PC-3 (cell line): Measurements from ENCODE around the gene KCNQ1. TPM values are rescaled to one million over a fixed set of nuclear protein-coding genes. Genes with fewer than 3 reads are reported as not detected.

Source experiments
- ATAC-seq: fragments of 200-7000 bp; cut with Tn5 transposase; 2 replicates; pipeline ENCODE4 v1.9.1; 2020; ENCODE audit warnings: mild to moderate bottlenecking, moderate library complexity
- BruUV-seq: library from RNA; stranded (reverse); fragments of 400-500 nt; replicated peaks from 2 replicates; lab custom pipeline; 2021; lab: Mats Ljungman, UMichigan
- CTCF ChIA-PET: fragments of 300-600 bp; sonication (Branson Sonifier 250); formaldehyde crosslinking; loops from one replicate; lab custom pipeline; 2022; ENCODE audit warnings: antibody characterized with exemption; lab: Charles Lee
- POLR2A ChIA-PET: fragments of 300-600 bp; sonication (Branson Sonifier 250); formaldehyde crosslinking; loops from one replicate; lab custom pipeline; 2022; ENCODE audit warnings: antibody characterized with exemption; ENCODE audit not compliant: unreplicated experiment; lab: Charles Lee
- DNase-seq: peaks from one replicate; pipeline ENCODE4 v3.0.0-alpha.2; 2015
- H2AFZ ChIP-seq: fragments of 300-600 bp; sonication (generic); 2 replicates; pipeline ENCODE4 v1.6.0; 2016; ENCODE audit warnings: antibody characterized with exemption, low read length
- H3F3A ChIP-seq: fragments of 300-600 bp; sonication (generic); one replicate; pipeline ENCODE4 v1.6.0; 2017; ENCODE audit warnings: antibody characterized with exemption, low read length, control low read depth, mild to moderate bottlenecking; ENCODE audit not compliant: unreplicated experiment
- H3K27ac ChIP-seq: fragments of 300-600 bp; sonication (generic); 2 replicates; pipeline ENCODE4 v1.5.1; 2016; ENCODE audit warnings: mild to moderate bottlenecking, low read length
- H3K27me3 ChIP-seq: fragments of 300-600 bp; sonication (generic); 2 replicates; pipeline ENCODE4 v1.6.1; 2016; ENCODE audit warnings: low read length, mixed read lengths
- H3K36me3 ChIP-seq: fragments of 300-600 bp; sonication (generic); 2 replicates; pipeline ENCODE4 v1.6.1; 2016; ENCODE audit warnings: low read depth, mixed run types, low read length, mixed read lengths
- H3K4me1 ChIP-seq: fragments of 300-600 bp; sonication (generic); 2 replicates; pipeline ENCODE4 v1.5.1; 2016; ENCODE audit warnings: low read length; ENCODE audit not compliant: insufficient read depth
- H3K4me2 ChIP-seq: fragments of 300-600 bp; sonication (generic); 2 replicates; pipeline ENCODE4 v1.6.0; 2016; ENCODE audit warnings: low read length
- H3K4me3 ChIP-seq: fragments of 300-600 bp; sonication (generic); 2 replicates; pipeline ENCODE4 v1.5.1; 2016; ENCODE audit warnings: mild to moderate bottlenecking, low read length, mixed read lengths
- H3K79me2 ChIP-seq: fragments of 300-600 bp; sonication (generic); 2 replicates; pipeline ENCODE4 v1.6.1; 2017; ENCODE audit warnings: low read length, mixed read lengths
- H3K9ac ChIP-seq: fragments of 300-600 bp; sonication (generic); 2 replicates; pipeline ENCODE4 v1.6.0; 2016; ENCODE audit warnings: mild to moderate bottlenecking, low read length
- H3K9me2 ChIP-seq: fragments of 300-600 bp; sonication (generic); replicated peaks from 2 replicates; pipeline ENCODE4 v1.6.1; 2016; ENCODE audit warnings: mixed run types, low read length, mixed read lengths
- H3K9me3 ChIP-seq: fragments of 300-600 bp; sonication (generic); 2 replicates; pipeline ENCODE4 v1.6.1; 2016; ENCODE audit warnings: low read length, mixed read lengths
- H4K20me1 ChIP-seq: fragments of 300-600 bp; sonication (generic); 2 replicates; pipeline ENCODE4 v1.6.1; 2016; ENCODE audit warnings: low read length, mixed read lengths
- CTCF ChIP-seq: fragments of 300-600 bp; sonication (generic); conservative IDR thresholded peaks from 2 replicates; pipeline ENCODE4 v1.5.1; 2017; ENCODE audit warnings: antibody characterized with exemption, low read depth, mild to moderate bottlenecking, low read length
- EZH2 ChIP-seq: fragments of 300-600 bp; sonication (generic); IDR thresholded peaks from one replicate; pipeline ENCODE4 v1.6.1; 2017; ENCODE audit warnings: antibody characterized with exemption, mild to moderate bottlenecking, low read length; ENCODE audit not compliant: unreplicated experiment
- EZH2phosphoT487 ChIP-seq: fragments of 300-600 bp; sonication (generic); IDR thresholded peaks from 2 replicates; pipeline ENCODE4 v1.6.1; 2018; ENCODE audit warnings: mild to moderate bottlenecking, antibody characterized with exemption, low read length, borderline replicate concordance
- intact Hi-C: fragments of 100-400 bp; cut with micrococcal nuclease; formaldehyde crosslinking; loops from 2 replicates; pipeline ENCODE4 v1.9.0; 2023
- total RNA-seq: library from RNA; depleted of rRNA; stranded (reverse); fragments of >200 nt; gene quantifications from 2 replicates; pipeline ENCODE4 v1.2.3, GENCODE V29; 2014

KCNQ1 gene
- total RNA-seq, 1 experiment from 2014 or later = 0.40 TPM

GRCh38 chr11:2434506-2435255, 10.1 kb upstream of the KCNQ1 start:
- TF ChIP-seq CTCF = no peak
- TF ChIP-seq EZH2phosphoT487 = no peak
- no peak for TF ChIP-seq EZH2
- no peaks in the 10 kb centered on the region for H4K20me1 ChIP-seq
- no peak overlapping the region for H3K9ac ChIP-seq
- no peaks in the 10 kb centered on the region for H3K9me3 ChIP-seq
- intact Hi-C loops = no loop called here
- H2AFZ ChIP-seq = no peak overlapping the region
- no peaks in the 10 kb centered on the region for H3K79me2 ChIP-seq
- H3K36me3 ChIP-seq = no peaks in the 10 kb centered on the region
- ChIA-PET CTCF (no interaction called here), POLR2A (no interaction called here)
- no peak overlapping the region for H3K4me2 ChIP-seq
- no peak for ATAC-seq
- no peaks in the 10 kb centered on the region for H3K27me3 ChIP-seq
- H3K4me3 ChIP-seq = no peak overlapping the region
- no peaks in the 10 kb centered on the region for H3K4me1 ChIP-seq
- BruUV-seq = no TSS peak
- no peak overlapping the region for H3K27ac ChIP-seq
- no peak for DNase-seq
- H3F3A ChIP-seq = no peaks in the 10 kb centered on the region
- H3K9me2 ChIP-seq = no peaks in the 10 kb centered on the region

- no TSS peak for BruUV-seq
- CTCF ChIA-PET = no interaction called here
- TF ChIP-seq EZH2 (no peak), CTCF (no peak), EZH2phosphoT487 (no peak)
- Histone ChIP-seq H3K79me2 (no peaks in the 10 kb centered on the region), H3F3A (no peaks in the 10 kb centered on the region), H3K4me3 (no peak overlapping the region), H3K9me3 (no peaks in the 10 kb centered on the region), H3K9ac (no peak overlapping the region), H3K27me3 (no peaks in the 10 kb centered on the region), H3K4me2 (no peak overlapping the region), H3K9me2 (no peaks in the 10 kb centered on the region), H3K4me1 (no peaks in the 10 kb centered on the region), H3K27ac (no peak overlapping the region), H2AFZ (no peak overlapping the region), H4K20me1 (no peaks in the 10 kb centered on the region), H3K36me3 (no peaks in the 10 kb centered on the region)
- no peak for DNase-seq
- no peak for ATAC-seq
- POLR2A ChIA-PET = no interaction called here
- intact Hi-C loops = no loop called here
Observed at GRCh38 chr11:2435288-2436012, 9.4 kb upstream of the KCNQ1 start.

GRCh38 chr11:2436013-2436520, 8.7 kb upstream of the KCNQ1 start:
- Histone ChIP-seq H3K9me3 (no peaks in the 10 kb centered on the region), H3K9me2 (no peaks in the 10 kb centered on the region), H3F3A (no peaks in the 10 kb centered on the region), H3K79me2 (no peaks in the 10 kb centered on the region), H3K27me3 (no peaks in the 10 kb centered on the region), H3K4me2 (no peak overlapping the region), H3K4me1 (no peaks in the 10 kb centered on the region), H2AFZ (no peak overlapping the region), H4K20me1 (no peaks in the 10 kb centered on the region), H3K9ac (no peak overlapping the region), H3K27ac (no peak overlapping the region), H3K4me3 (no peak overlapping the region), H3K36me3 (no peaks in the 10 kb centered on the region)
- intact Hi-C loops = no loop called here
- CTCF ChIA-PET = no interaction called here
- TF ChIP-seq EZH2 (no peak), EZH2phosphoT487 (no peak), CTCF (no peak)
- DNase-seq (no peak), ATAC-seq (no peak)
- no TSS peak for BruUV-seq
- POLR2A ChIA-PET = no interaction called here
